ENCODE data around the gene STK25.

Gene STK25

DNA sequence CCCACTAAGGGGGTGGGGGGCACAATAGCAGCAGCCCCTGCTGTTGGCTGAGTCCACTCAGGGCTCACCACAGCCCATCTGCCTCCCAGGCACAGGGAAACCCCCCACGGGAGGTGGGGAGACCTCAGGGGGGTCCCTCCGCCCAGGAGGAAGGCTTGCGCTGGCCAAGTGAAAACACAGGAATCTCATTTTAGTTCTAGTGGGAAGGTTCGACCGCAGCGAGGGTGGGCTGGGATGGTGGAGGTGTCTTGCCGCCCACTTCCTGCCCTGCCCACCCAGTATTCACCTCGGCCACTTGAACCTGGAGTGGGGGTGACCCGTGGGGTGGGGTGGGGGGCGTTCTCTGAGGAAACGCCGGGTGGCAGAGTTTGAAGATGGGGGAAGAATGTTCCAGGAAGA is 43.2 kb upstream of the STK25 start:
- Histone ChIP-seq H3K27ac (ENCODE audit: low read depth, low read length) (no peak overlapping the region), H3K4me3 (ENCODE audit: insufficient read depth, low read length, poor library complexity, severe bottlenecking) (no peak overlapping the region)
- TF ChIP-seq, protein P1, sequence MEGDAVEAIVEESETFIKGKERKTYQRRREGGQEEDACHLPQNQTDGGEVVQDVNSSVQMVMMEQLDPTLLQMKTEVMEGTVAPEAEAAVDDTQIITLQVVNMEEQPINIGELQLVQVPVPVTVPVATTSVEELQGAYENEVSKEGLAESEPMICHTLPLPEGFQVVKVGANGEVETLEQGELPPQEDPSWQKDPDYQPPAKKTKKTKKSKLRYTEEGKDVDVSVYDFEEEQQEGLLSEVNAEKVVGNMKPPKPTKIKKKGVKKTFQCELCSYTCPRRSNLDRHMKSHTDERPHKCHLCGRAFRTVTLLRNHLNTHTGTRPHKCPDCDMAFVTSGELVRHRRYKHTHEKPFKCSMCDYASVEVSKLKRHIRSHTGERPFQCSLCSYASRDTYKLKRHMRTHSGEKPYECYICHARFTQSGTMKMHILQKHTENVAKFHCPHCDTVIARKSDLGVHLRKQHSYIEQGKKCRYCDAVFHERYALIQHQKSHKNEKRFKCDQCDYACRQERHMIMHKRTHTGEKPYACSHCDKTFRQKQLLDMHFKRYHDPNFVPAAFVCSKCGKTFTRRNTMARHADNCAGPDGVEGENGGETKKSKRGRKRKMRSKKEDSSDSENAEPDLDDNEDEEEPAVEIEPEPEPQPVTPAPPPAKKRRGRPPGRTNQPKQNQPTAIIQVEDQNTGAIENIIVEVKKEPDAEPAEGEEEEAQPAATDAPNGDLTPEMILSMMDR (IDR thresholded peaks at IDR 0.05; ENCODE audit: insufficient read depth, low read length, poor library complexity, severe bottlenecking) = no peak
- TF ChIP-seq EZH2phosphoT487 (conservative IDR thresholded peaks at IDR 0.05; ENCODE audit: low read length) = no peak

DNA sequence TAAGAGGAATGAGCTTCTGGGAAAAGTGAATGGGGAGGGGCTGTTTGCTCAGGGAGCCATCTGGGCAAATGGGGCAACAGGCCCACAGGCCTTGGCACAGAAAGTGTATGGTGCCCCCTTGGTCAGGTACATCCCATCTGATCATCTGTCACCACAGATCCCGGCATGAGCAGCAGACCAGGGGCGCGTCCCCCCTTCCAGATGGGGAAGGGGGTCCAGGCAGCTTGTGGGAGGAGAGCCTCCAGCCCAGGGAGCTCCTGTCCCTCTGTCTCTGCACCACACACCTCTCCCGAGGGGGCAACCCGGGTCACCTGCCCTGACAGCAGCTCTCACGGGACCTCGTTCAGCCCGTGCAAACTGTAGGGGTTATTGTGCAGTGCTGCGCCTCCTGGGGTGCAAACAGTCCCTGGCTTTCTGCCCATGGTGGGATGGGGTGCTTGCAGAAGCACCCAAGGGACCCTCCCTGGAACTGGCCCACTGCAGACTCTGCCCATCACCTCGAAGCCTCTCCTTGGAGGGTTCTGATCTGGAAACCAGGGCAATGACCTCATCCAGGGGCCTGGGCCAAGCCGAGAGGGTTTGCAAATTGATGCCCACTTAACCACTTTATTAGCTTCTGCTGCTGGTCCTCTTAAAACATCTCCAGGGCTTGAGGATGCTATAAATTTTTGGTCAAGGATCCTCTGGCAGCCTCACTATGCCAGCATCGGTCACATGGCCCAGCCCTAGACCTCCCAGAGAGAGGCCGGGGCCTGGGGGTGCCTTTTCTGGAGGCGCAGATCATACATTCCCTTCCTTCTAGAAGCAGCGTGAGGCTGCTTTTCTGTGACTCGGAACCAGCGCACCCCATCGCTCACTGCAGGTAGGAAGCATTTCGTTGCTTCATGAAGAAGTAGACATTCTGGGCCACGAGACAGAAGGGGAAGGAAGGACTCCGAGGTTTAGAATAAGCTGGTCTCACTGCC is 42.5 kb upstream of the STK25 start:
- Histone ChIP-seq H3K36me3 (ENCODE audit: low read length) (no peaks in the 10 kb centered on the region), H3K9me3 (ENCODE audit: insufficient read depth, low read length) (no peaks in the 10 kb centered on the region), H3K4me2 (ENCODE audit: low read depth, low read length, poor library complexity, severe bottlenecking) (no peak overlapping the region), H3K9me2 (replicated peaks; ENCODE audit: insufficient read depth, low read length) (no peaks in the 10 kb centered on the region), H3K27me3 (ENCODE audit: low read length) (no peaks in the 10 kb centered on the region), H4K20me1 (ENCODE audit: low read depth, low read length) (no peaks in the 10 kb centered on the region), H3K9ac (ENCODE audit: low read length) (no peak overlapping the region), H3K79me2 (ENCODE audit: insufficient read depth, low read length) (no peaks in the 10 kb centered on the region), H3K4me3 (ENCODE audit: insufficient read depth, low read length, poor library complexity, severe bottlenecking) (no peak overlapping the region), H3F3A (ENCODE audit: insufficient read depth) (no peaks in the 10 kb centered on the region), H3K27ac (ENCODE audit: low read depth, low read length) (no peak overlapping the region), H2AFZ (ENCODE audit: low read depth, low read length, severe bottlenecking) (no peak overlapping the region)
- TF ChIP-seq, protein P1 (IDR thresholded peaks at IDR 0.05; ENCODE audit: insufficient read depth, low read length, poor library complexity, severe bottlenecking) = no peak
- no peak for TF ChIP-seq EZH2phosphoT487 (conservative IDR thresholded peaks at IDR 0.05; ENCODE audit: low read length)

More for the DNA sequence above, 43.2 kb upstream of the STK25 start:
- Histone ChIP-seq H4K20me1 (ENCODE audit: low read depth, low read length) (no peaks in the 10 kb centered on the region), H3K36me3 (ENCODE audit: low read length) (no peaks in the 10 kb centered on the region), H3K9me3 (ENCODE audit: insufficient read depth, low read length) (no peaks in the 10 kb centered on the region), H3F3A (ENCODE audit: insufficient read depth) (no peaks in the 10 kb centered on the region), H3K9ac (ENCODE audit: low read length) (no peak overlapping the region), H3K9me2 (replicated peaks; ENCODE audit: insufficient read depth, low read length) (no peaks in the 10 kb centered on the region), H3K79me2 (ENCODE audit: insufficient read depth, low read length) (no peaks in the 10 kb centered on the region), H3K27me3 (ENCODE audit: low read length) (no peaks in the 10 kb centered on the region), H3K4me2 (ENCODE audit: low read depth, low read length, poor library complexity, severe bottlenecking) (no peak overlapping the region), H2AFZ (ENCODE audit: low read depth, low read length, severe bottlenecking) (no peak overlapping the region)

DNA sequence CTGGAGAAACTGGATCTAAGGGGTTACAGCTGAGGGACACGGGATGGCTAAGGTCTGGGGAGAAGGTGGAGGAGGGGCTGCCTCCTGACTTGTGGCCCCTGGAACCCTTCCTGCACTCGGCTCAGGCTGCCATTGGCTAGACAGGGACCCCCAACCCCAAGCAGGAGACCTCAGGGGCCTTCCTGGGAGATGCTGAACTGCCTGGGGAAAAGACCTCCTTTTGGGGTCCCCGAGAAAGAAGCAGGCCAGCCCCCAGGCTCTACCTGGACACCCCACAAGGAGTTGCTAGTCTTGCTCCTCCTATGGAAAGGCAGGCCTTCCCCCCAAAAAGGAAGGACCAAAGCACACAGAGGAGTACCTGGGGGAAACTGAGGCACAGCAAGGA is 40.1 kb upstream of the STK25 start:
- no peak for TF ChIP-seq EZH2phosphoT487 (conservative IDR thresholded peaks at IDR 0.05; ENCODE audit: low read length)
- TF ChIP-seq, protein P1 (IDR thresholded peaks at IDR 0.05; ENCODE audit: insufficient read depth, low read length, poor library complexity, severe bottlenecking) = no peak
- Histone ChIP-seq H3K4me2 (ENCODE audit: low read depth, low read length, poor library complexity, severe bottlenecking) (no peak overlapping the region), H3K9ac (ENCODE audit: low read length) (no peak overlapping the region), H3K9me3 (ENCODE audit: insufficient read depth, low read length) (no peaks in the 10 kb centered on the region), H3K27me3 (ENCODE audit: low read length) (no peaks in the 10 kb centered on the region), H3K36me3 (ENCODE audit: low read length) (no peaks in the 10 kb centered on the region), H3K4me3 (ENCODE audit: insufficient read depth, low read length, poor library complexity, severe bottlenecking) (no peak overlapping the region), H2AFZ (ENCODE audit: low read depth, low read length, severe bottlenecking) (no peak overlapping the region), H3K79me2 (ENCODE audit: insufficient read depth, low read length) (no peaks in the 10 kb centered on the region), H4K20me1 (ENCODE audit: low read depth, low read length) (no peaks in the 10 kb centered on the region), H3K9me2 (replicated peaks; ENCODE audit: insufficient read depth, low read length) (no peaks in the 10 kb centered on the region), H3K27ac (ENCODE audit: low read depth, low read length) (no peak overlapping the region), H3F3A (ENCODE audit: insufficient read depth) (no peaks in the 10 kb centered on the region)
